ENCODE measurements around the gene KIF23.

DNA sequence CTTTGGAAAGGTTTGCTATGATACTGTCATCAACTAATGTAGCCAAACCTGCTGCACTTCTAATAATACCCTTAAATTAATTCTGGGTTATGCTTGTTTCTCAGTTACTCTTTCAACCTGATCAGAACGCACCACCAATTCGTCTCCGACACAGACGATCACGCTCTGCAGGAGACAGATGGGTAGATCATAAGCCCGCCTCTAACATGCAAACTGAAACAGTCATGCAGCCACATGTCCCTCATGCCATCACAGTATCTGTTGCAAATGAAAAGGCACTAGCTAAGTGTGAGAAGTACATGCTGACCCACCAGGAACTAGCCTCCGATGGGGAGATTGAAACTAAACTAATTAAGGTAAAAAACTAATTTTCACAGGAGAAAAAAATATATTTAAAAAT is 30.5 kb downstream of the KIF23 start:
- TF ChIP-seq, protein P1, sequence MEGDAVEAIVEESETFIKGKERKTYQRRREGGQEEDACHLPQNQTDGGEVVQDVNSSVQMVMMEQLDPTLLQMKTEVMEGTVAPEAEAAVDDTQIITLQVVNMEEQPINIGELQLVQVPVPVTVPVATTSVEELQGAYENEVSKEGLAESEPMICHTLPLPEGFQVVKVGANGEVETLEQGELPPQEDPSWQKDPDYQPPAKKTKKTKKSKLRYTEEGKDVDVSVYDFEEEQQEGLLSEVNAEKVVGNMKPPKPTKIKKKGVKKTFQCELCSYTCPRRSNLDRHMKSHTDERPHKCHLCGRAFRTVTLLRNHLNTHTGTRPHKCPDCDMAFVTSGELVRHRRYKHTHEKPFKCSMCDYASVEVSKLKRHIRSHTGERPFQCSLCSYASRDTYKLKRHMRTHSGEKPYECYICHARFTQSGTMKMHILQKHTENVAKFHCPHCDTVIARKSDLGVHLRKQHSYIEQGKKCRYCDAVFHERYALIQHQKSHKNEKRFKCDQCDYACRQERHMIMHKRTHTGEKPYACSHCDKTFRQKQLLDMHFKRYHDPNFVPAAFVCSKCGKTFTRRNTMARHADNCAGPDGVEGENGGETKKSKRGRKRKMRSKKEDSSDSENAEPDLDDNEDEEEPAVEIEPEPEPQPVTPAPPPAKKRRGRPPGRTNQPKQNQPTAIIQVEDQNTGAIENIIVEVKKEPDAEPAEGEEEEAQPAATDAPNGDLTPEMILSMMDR (IDR thresholded peaks at IDR 0.05): no peak
- no peak for TF ChIP-seq POLR2AphosphoS5 (IDR thresholded peaks at IDR 0.05)
- no peak for TF ChIP-seq POLR2A (IDR thresholded peaks at IDR 0.05)
- TF ChIP-seq EP300 (IDR thresholded peaks at IDR 0.05): no peak
